NCI-H524 (cell line): Measurements from ENCODE around the gene PLEKHM3.
A peak's percentile ranks its signal among the peaks of the same experiment; 100 is the strongest.
"Not testable (repeated sequence)": the region's sequence is repeated elsewhere in the genome, so short reads cannot be mapped to it uniquely, and the experiment has no call there.

Experiments used
- DNase-seq, 2 experiments: peaks; one replicate each; lab custom pipeline; 2025; lab: John Stamatoyannopoulos, UW

The PLEKHM3 gene

DNA sequence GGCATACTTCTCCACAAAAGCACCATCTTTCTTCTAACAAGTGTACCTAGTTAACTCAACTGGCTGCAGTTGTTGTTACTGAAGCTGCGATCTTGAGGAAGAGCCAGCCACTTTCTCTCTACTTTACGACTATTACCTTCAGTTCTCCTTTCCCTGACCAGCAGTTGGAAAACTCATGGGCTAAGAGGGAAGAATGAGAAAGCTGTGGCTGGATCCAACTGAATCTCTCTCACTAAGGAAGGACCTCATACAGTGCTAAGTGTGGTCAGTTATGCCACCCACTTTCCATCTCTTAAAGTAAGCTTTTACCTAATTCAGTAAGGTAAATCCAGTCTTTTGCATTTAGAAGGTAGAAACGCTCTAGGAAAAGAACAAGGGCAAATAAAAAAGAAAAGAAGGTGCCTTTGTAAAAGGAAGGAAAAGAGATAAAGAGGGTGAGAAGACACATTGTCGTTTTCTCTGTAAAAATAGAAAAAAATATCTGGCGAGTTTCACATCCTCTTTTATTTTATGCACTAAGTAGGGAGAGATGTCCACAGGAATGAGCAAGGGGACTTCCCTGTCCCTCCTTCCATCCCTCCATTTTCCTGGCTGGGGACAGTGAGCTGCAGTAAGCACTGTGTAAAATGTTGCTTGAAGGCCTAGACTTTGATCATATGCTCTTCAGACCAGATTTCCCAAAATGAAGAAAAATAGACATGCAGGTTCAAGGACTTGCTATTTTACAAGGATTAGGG is 73.4 kb downstream of the PLEKHM3 start:
- no peak for DNase-seq

DNA sequence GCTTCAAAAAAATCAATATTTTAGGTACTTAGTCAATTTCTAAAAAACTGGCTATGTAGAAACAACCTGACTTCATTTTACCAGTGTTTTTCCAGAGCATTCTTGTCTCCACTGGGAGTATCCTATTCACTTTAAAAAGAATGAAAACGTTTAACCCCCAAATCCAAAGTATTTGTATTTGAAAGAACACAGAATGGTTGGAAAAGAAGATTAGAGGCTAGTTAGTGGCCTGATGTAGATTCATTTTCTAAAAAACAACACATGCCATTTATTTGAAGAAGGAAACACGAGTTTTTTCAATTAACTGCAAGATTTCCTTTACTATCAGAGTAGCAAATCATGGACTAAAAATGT is 74.6 kb downstream of the PLEKHM3 start:
- DNase-seq, result no peak

DNA sequence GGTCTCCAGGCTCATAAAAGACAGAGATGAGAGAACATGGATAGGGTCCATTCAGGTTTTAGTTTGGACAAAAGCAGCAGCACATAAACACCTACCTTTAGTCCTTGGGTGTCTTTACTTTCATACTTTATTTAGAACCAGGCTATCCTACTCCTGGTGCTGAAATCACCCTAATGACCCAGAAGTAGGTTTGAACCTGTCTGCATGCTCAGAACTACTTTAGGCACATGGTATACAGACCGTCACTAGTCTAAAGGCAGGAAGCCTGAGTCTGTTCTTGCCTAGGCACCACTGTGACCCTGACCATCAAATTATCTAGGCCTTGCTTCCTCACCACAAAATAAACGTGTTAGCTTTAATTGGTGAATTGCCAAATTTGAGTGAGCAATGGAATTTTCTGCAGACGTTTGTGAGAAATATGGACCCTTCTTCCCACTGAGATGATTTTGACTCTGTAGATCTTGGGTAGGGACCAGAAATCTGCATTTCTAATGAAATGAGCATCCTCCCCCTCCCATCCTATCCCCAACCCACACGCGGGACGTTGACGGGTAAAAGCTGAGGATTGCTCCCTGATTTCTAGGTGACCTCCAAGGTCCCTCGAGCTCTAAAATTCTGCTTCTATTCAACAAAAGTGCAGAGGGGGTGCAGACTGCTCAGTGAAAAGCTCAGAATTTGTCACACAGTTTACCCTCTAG is 75.1 kb downstream of the PLEKHM3 start:
- DNase-seq, result no peak

DNA sequence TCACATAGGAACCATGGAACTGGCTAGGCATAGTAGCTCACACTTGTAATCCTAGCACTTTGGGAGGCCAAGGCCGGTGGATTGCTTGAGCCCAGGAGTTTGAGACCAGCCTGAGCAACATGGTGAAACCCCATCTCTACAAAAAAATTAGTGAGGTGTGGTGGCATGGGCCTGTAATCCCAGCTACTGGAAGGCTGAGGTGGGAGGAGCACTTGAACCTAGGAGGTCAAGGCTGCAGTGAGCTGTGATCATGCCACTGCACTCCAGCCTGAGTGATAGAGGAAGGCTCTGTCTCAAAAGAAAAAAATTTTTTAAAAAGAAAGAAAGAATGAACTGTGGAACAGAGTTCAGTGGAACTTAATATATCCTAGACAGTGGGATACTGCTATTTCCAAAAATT is 76.1 kb downstream of the PLEKHM3 start:
- DNase-seq, result not testable (repeated sequence)

DNA sequence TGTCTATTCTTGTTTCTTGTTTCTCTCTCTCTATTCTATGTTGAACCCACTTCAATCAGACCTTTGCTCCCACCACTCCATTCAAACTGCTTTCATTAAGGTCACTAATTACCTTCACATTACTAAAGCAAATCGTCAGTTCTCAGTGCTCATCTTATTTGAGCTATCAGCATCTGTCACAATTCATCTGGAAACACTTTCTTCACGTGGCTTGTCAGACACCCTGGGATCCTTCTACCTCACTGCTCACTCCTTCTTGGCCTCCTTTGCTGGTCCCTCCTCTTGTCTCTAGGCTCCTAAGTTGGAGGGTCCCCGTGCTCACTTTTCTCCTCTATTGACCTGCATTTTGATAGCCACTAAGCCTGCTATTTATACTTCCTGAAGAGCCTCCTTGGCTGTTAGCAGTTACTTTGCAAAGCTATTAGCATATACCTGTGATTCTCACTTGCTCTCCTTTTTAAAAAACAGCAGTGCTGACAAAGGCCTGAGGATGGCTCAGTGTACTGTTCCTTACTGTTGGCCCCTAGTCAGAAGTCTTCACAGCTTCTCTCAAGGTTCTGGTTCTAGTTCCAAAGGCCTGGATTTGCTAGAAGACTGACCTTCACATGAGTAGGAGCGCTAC is 80.2 kb downstream of the PLEKHM3 start:
- DNase-seq, result no peak

DNA sequence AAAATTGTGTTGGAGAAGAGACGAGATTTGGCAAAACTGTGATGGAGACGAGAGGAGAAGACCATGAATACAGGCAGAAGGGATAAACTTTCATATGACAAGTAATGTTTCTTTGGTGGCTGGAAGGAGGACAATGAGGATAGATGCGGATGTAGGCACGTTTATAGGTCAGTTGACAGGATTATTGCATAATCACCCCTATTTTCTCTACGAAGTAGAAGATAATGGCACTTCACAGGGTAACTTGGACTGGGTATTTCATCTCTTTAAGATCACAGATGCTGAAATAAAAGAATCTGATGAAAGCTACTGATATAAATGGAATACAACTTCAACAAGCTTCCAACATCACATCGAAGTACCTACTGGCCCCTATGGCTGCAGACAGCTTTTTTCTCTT is 81.0 kb downstream of the PLEKHM3 start:
- no peak for DNase-seq

DNA sequence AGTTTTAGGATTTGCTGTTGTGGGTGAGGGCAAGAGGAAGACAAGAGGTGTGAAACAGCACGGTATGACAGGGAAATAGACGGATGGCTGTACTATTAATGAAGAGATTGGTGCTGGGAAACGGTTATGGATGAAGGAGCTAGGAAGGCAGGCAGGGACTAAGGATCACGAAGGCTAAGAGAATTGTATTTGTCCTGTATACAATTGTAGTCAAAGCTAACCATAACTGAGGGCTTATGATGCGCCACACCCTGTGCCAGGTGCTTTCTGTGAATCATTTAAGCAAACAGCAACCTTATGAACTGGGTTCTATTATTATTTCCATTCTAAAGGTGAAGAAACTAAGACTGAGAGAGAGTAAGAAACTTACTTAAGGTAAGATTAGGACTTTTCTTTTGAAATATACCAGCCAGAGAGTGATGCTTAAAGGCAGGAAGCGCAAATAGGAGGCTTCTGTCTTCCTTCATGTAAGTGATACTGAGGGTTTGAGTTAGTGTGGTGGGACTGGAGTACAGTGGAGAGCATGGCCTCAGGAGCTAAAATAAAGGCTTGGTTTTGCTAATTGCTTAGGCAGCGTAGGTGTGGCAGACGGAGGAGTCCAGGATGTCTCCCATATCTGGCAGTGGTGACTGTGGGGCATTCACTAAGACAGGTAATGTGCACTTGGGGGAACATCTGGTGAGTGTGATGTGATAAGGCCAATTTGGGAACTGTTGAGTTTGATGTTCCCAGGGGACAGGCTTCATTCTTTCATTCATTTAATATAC is 85.8 kb downstream of the PLEKHM3 start:
- no peak for DNase-seq

DNA sequence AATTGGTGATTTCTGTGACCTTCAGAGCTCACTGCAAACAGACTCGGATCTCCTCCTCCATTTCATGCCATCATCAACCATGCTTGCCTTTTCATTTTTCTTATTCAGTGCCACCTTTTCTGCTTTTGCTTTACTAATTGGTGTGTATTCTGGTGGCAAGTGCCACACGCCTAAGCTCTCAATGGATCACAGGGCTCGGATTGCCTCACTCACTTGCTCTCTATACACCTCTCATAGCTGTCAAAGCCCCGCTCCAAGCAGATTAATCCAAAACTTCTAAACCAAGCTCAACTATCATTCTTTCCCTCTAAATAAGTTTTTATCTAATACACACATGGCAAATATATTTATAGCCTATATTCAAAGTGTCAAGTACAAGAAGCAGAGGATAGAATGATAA is 86.4 kb downstream of the PLEKHM3 start:
- DNase-seq, result no peak

DNA sequence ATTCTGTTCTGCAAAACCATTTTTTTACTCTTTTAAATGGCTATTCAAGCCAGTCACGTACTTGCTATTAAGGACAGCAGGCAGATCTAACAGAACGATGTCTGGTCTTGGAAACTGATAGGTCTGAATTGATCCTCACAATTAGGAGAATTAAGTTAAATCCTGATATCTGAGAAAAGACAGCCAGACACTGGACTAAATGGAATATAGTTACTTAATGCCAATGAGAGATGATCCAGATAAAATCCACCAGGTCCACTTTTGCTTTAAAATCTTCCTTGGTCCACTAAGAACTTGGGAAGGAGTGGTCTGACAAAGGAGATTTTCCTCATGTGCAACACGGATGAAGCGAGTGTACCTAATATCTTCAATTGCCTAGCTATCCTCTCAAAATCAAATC is 86.9 kb downstream of the PLEKHM3 start:
- no peak for DNase-seq

DNA sequence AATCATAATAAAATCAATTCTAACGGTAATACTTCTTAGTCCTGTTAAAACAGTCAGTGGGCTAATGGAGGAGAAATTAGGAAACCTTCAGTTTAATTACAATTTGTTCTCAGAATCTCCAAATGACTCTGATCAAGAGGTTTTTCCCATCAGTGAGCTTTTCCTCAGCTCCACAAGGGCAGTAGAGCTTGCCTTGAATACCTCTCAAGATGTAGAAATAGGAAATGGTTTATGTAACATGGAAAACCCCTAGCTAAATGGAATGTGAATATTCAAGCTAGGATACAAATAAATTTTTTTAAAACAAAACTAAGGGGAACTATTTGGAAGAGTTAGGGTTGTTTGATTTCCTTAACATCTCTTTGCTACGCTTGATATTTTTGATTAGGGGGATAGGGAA is 87.5 kb downstream of the PLEKHM3 start:
- no peak for DNase-seq

DNA sequence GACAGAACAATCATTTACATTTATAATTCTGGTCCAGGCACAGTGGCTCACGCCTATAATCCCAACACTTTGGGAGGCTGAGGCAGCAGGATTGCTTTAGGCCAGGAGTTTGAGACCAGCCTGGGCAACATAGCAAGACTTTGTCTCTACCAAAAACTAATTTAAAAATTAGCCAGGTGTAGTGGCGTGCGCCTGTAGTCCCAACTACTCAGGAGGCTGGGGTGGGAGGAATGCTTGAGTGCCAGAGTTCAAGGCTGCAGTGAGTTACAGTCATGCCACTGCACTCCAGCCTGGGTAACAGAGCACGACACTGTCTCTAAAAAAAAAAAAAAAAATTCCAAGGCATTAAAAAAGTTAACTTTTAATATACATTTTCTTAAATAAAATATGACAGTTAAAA is 88.1 kb downstream of the PLEKHM3 start:
- no peak for DNase-seq

DNA sequence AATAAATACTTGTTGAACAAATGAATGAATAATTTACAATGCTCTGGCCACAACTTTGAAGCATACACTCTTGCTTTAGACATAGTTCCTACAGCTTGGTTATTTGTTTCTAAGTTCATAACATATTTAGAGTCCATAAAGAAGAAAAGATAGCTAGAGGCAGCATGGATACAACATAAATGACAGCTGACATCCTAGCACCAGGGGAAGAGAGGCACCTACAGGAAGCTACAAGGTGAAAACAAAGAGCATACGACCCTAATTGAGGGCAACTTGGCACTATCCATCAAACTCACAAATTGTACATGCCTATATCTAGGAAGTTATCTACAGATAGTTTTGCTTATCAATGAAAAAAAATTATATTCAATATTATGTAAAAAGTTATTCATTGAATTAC is 88.9 kb downstream of the PLEKHM3 start:
- DNase-seq, result no peak

DNA sequence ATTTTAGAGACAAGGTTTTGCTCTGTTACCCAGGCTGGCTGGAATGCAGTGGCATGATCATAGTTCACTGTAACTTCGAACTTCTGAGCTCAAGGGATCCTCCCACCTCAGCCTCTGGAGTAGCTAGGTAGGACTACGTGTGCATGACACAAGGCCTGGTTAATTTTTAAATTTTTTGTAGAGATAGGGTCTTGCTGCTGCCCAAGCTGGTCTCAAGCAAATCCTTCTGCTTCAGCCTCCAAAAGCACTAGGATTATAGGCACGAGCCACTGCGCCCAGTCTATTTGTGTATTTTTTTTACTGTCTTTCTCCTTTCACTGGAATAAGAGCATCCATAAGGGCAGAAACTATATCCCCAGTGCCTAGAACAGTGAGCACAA is 89.3 kb downstream of the PLEKHM3 start:
- no peak for DNase-seq

DNA sequence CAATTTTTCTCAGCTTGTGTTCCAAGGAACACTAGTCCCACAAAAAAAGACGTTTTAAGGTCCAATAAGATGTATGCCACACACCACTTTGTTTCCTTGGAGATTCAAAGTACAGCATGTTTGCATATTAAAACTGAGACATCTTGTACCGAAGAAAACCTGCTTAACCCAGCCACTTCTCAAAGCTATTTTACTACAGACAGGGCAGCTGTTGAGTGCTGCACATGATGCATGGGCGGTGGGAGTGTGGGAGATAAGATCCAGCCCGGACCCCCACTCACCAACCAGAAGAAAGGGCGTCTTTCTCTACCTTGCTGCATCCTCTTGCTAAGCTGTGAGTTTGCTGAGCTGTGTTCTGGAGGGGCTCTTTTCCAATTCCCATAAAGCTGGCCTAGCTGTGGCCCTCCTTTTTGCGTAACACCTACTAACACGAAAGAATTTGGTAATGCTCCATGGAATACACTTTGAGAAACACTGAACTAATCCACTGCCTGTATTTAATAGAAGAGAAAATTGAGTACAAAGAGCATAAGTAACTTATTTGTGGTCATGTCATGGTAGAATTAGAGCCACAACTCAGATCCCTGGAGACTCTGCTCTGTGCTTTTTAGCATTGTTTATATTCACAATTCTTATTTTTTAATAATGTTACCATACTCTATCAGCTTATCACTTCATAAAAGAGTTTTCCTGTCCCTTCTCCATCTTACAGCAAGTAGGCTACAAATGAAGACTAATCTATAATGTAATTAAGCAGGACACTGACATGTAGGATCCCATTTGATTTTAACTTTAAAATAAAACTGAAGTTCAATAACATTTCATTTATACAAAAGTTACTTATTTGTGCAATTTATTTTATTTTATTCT is 90.0 kb downstream of the PLEKHM3 start:
- DNase-seq, result no peak

DNA sequence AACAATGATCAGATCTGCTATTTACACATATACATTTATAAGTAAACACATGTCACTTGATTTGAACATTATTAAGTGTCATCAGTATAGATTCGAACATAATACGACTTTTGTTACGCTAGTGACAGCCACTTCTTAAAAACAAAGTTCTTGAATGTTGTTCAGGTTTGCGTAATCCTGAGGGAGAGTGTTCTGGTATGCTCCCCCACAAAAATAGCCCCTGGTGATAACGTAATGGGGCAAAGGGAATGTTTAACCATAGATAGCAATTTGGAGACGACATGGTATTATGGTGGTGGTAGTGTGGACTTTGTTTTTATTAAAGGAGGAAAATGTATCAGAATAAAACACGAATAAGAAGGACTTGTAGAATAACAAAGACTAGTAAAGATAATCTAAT is 90.6 kb downstream of the PLEKHM3 start:
- no peak for DNase-seq

DNA sequence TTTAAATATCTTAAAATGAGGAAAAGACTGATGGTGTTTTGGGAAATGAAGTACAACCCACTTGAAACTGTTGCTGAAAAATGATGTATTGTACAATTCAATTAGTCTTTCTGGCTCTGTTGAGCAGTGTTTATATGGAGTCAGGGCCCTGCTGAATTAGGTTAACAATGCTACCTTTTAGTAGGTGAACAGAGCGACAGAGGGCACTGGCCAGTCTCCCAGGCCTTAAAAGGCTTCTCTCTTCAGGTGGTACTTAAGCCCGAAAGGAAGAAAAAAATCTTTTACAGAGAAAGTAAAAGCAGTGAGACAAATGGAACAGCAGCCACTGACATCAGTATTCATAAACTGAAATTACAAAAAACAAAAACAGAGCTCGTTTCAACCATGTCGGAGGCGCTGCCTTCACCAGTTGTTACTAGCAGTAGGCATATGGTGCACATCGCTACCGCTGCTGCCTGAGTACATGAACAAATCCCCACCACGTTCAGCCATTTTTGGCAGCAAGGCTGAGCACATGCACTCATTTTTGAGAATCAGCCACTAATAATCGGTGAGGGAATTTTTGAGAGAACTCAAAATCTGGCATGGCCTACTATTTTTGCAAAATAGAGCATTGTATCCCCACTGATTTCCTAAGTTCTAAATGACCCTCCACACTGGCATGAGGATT is 91.8 kb downstream of the PLEKHM3 start:
- peak in 1 of 2 experiments; percentile 33 for DNase-seq

DNA sequence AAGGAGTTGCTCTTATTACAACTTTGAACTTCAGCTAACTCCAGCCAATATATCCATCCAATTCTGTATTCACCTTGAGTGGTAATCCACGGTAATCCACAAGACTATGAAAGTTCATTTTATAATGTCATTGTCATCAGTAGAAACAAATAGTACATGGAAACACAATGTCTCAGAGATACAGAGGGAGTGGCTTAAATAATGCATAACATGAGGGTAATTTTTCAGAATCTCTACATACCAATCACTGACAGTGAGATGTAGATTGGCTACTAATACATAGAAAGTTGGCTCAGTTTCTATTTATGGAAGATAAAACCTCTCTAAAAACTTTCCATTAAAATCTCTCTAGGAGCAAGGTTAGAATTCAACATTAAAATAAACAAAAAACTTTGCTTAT is 93.2 kb downstream of the PLEKHM3 start:
- no peak for DNase-seq

DNA sequence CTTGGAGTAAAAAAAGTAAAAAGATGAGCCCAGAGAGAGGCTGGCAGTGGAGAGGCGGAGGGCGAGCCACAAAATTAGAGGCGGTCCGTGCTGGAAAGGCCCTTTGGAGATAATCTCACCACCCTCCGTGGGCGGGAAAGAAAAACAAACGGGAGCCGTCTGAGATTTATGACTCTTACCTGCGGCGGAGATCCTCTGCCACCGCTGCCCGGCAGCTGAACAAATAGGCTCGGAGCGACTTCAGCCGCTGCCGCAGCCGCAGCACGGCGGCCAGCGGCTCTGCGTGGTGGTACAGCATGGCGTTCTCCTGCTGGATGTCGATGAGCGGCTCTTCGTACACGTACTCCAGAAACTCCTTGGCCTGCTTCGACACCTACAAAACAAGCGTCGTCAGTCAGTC is 94.6 kb downstream of the PLEKHM3 start:
- DNase-seq, result no peak

DNA sequence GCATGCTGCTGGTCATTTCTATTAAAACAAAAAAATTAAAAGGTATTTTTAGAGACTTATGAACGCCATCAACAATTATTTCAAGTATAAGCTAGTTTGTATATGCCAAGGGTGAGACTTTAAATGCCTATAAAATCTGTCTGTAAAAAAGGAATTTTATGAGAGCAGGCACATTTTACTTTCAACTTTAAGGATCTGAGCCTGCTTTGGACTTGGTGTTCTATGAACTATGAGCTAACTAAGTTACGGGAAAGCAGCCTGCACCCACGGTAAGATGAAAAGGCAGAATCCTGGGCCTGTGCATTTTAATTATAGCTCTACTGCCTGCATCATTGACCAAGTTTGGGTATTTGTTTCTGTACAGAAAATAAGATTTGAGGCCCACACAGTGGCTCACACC is 95.4 kb downstream of the PLEKHM3 start:
- no peak for DNase-seq

DNA sequence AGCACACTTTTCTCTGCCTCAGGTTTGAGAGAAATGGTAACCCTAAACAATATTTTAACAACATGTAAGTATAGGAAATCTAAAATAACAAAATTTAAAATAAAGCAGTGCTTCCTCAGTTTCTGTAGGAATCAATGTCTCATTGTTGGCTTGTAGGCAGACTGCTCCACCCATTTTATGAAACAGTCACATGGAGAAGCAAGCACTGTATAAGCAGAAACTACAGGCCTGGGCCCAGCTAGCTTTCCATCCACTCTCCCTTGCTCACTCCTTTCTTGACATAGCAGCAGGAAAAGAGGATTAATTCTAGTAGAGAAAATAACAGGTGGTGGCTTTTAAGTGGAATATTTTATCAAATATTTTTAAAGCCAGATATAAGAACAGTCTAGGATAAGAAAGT is 97.2 kb downstream of the PLEKHM3 start:
- peak; percentile 47 to 89 for DNase-seq

DNA sequence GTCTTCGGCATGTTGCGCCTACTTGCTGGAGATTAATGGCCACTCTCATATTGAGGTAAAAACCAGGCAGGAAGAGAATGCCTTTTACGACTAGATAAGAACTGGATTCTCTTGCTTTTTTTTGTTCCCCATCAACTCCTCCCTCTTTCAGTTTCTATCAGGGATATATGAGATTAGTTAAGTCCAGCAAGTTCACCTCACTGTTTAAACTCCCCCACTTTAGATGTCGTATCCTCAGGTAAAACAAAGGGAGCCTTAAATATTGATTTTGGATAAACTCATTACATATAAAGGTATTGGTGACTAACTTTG is 98.4 kb downstream of the PLEKHM3 start:
- no peak for DNase-seq
